ENCODE data around the gene KCNH8.
A peak's percentile ranks its signal among the peaks of the same experiment; 100 is the strongest.

KCNH8 gene

DNA sequence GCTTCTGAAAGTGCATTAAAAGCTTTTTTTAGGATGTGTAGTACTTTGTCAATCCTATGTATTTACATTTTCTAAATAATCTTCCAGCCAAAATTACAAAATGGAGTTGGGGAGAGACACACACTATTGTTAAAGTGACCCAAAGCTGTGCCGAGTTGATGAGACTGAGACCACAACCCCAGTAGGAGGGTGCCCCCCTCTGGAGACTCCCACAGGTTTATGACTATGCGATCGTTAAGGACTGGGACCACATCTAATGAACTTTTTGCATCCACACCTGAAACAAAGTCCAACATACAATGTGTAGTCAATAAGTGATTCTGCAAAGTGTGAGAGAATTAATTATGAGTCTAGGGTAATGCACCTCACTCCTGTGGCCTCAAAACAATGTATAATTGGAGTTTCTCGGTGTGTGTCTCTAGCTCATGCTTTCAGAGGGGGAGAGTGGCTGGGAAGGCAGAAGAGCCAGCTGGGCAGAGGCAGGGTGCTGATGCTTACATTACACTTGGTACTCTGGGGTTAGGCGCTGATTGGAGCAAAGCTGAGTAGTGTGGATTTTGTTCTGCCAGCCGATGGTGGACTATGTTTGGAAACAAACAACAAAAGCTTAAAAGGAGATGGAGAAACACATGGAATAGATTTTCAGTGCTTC is 102.8 kb downstream of the KCNH8 start:
- peak; percentile 27 for DNase-seq (ENCODE audit: low spot score)

GRCh38 chr3:19254189-19254588 is 105.9 kb downstream of the KCNH8 start:
- DNase-seq (ENCODE audit: low spot score) = no peak

DNA sequence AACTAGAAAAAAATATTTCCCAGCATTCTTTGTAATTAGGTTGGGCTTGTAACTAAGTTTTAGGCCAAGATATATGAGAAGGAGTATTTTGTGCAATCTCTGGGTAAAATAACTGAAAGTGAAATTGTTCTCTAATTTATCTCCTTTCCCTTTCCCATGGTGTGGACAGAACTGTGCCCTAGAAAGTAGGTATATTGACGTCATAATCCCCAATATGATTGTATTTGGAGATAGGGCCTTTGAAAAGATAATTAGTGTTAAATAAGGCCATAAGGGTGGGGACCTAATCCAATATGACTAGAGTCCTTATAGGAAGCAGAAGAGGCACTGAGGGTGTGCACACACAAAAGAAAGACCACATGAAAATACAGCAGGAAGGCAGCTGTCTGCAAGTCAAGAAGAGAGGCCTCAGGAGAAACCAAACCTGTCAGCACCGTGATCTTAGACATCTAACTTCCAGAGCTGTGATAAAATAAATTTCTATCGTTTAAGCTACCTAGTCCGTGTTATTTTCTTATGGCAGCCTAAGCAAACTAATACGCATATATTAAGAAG is 106.6 kb downstream of the KCNH8 start:
- no peak for DNase-seq (ENCODE audit: low spot score)

DNA sequence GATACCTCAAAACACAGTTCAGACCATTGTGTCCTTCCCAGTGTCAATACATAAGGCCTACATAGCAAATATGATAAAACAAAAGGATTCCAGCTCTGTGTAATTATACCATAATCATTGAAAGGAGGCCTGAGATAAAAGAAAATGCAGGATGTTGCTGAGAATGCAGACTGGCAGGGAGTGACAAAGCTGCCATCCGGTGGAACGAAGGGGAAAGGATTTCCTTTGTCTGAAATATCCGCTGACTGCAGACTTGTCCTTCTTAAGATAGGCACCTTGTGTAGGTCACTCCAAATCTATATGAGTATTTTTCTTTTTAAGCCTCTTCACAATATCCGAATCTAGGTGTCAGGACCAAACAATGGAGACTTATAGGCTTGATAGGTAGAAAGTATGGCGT is 108.0 kb downstream of the KCNH8 start:
- DNase-seq (ENCODE audit: low spot score) = no peak

DNA sequence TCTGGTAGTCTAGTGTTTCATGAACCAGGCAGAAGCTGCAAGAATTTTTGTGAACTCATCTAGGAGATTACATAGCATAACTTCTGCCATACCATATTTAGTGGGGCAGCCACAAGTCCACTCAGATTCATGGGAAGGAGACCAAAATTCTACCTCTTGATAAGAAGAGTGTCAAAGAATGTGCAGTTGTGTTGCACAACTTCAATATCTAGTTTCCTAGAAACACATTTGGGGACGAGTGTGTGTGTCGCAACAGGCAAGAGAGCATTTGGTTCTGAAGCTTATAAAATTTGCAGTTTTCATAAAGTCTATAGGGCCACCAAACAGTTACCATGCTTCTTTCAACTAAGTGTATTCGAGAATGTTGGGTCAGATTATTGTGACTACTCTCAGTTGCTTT is 115.3 kb downstream of the KCNH8 start:
- no peak for DNase-seq (ENCODE audit: low spot score)

DNA sequence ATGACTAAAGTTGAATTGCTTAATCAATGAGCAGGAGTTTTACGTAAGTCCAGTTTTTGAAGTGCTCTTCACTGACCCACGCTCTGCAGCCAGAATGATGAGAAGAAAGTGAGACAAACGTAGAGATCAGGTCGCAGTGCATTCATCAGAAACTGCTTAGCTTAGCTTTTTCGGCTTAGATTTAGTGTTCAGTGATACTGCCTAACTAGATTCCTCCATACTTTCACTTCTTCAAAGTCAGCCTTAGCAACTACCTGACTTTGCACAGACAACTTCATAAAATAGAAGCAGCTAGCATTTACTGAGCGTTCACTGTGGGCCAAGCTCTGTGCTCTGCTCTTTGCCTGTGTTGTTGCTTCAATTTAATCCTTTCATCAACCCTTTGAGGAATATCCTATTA is 116.1 kb downstream of the KCNH8 start:
- no peak for DNase-seq (ENCODE audit: low spot score)

DNA sequence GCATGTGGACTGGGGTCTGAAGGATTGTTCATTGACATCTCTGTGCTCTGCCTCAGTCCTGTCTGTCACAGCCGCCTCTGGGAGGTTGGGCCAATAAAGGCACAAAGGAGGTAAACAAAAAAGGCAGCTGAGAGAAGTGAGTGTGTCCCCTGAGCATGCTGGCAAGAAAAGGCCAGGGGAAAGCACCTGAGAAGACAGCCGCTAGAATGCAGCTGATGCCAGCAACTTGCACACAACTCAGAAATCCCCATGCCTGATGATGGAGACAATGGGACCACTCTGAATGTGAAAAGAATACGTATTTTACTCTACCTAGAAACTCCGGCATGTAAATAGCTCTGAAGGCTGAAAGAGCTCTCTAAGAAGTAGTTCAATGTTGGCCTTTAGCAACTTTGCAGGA is 118.7 kb downstream of the KCNH8 start:
- DNase-seq (ENCODE audit: low spot score) = no peak

GRCh38 chr3:19270481-19270880 is 122.2 kb downstream of the KCNH8 start:
- no peak for DNase-seq (ENCODE audit: low spot score)

DNA sequence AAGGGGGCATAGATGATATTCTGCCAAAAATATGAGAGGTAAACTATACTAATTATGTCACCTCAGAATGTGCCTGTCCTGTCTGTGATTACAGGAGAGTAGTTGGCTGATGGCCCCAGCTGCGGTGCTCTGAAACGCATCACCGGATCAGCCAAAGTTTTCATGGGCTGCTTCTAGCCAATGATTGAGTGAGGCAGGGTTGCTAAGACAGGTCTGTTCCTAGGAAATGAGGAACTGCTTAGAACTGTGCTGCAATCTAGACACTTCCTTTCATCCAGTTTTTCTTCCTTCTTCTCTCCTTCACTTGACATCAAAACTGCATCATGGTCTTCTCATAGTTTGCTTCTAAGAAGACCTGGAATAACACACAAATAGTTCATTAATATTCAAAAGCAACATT is 124.0 kb downstream of the KCNH8 start:
- no peak for DNase-seq (ENCODE audit: low spot score)

- no peak for DNase-seq (ENCODE audit: low spot score)
Observed at GRCh38 chr3:19273091-19273490, 124.8 kb downstream of the KCNH8 start.

- DNase-seq (ENCODE audit: low spot score) = no peak
Observed at GRCh38 chr3:19274576-19274975, 126.3 kb downstream of the KCNH8 start.

GRCh38 chr3:19284974-19285373 is 136.7 kb downstream of the KCNH8 start:
- DNase-seq (ENCODE audit: low spot score) = no peak

- DNase-seq (ENCODE audit: low spot score) = no peak
Observed at GRCh38 chr3:19293295-19293694, 145.0 kb downstream of the KCNH8 start.

- DNase-seq (ENCODE audit: low spot score) = no peak
Observed at GRCh38 chr3:19295208-19295607, 146.9 kb downstream of the KCNH8 start.

GRCh38 chr3:19331931-19332330 is 183.6 kb downstream of the KCNH8 start:
- no peak for DNase-seq (ENCODE audit: low spot score)

GRCh38 chr3:19334120-19334519 is 185.8 kb downstream of the KCNH8 start:
- DNase-seq (ENCODE audit: low spot score) = no peak

DNA sequence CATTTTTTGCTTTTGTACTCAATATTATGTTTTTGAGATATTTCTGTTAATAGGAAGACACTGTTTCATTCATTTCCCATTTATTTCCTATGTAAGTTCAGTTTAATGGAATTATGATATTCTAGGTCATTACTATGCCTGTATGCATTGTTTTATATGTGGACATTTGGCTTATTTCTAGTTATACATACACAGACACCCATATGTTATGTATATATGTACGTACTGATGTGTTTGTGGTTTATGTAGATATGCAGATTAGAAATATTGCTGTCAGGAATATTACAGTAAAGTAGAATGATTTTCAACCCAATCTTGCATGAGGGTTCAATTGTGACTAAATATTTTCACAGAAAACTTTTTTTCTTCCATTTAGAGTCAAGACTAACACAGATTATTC is 190.5 kb downstream of the KCNH8 start:
- DNase-seq (ENCODE audit: low spot score) = no peak

GRCh38 chr3:19342389-19342788 is 194.1 kb downstream of the KCNH8 start:
- no peak for DNase-seq (ENCODE audit: low spot score)

- DNase-seq (ENCODE audit: low spot score) = no peak
Observed at GRCh38 chr3:19346759-19347158, 198.4 kb downstream of the KCNH8 start.

GRCh38 chr3:19347671-19348070 is 199.4 kb downstream of the KCNH8 start:
- DNase-seq (ENCODE audit: low spot score) = no peak

- DNase-seq (ENCODE audit: low spot score) = no peak
Observed at GRCh38 chr3:19348500-19348899, 200.2 kb downstream of the KCNH8 start.

DNA sequence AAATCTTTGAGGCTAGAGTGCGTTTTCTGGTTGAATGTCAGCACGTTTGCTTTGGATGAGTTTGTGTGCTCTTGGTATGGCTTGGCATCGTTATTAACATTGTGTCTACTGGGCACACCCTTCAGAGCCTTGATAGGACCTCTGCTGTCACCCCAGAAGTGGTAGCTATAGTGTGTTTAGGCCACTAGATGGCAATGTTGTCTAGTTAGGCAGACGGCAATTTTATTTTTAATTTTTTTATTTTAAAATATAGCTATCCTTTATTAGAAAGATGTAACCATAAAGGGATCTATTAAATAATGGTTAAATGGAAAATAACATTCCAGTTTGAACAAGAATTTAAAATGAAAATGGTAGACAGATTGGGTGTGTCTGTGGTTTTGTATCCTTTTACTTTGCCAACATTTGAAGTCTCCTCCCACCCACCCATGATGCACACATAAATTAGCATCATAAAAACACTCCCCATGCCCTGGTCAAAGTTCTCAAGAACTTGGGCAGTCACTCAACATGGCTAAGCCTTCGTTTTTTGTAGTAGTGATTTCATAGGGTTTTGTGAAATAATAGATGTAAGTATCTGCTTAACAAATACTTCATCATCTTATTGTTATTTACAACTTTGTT is 200.7 kb downstream of the KCNH8 start:
- peak; percentile 12 for DNase-seq (ENCODE audit: low spot score)

DNA sequence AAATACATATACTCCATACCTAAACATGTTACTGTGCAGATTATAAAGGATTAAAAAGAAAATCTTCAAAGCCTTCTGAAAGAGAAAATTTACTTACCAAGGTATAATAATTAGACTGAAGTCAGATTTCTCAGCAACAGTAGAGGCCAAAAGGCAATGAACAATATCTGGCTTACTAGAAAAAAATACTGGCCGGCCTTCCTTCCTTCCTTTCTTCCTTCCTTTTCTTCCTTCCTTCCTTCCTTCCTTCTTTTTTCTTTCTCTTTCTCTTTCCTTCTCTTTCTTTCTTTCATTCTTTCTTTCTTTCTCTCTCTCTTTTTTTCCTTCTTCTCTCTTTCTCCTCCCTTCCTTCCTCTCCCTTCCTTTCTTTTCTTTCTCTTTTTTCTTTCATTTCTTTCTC is 209.6 kb downstream of the KCNH8 start:
- no peak for DNase-seq (ENCODE audit: low spot score)

- DNase-seq (ENCODE audit: low spot score) = no peak
Observed at GRCh38 chr3:19363071-19363470, 214.8 kb downstream of the KCNH8 start.

Data from putamen (tissue), 1 donor.